Glutamatergic neuron (in vitro differentiated cells): ENCODE results near the gene LAMC3. TPM values are rescaled to one million over a fixed set of nuclear protein-coding genes. Genes with fewer than 3 reads are reported as not detected.

ENCODE experiments used
- DNase-seq: peaks from one replicate; pipeline ENCODE4 v3.0.0; 2022
- H3K27ac Mint-ChIP-seq: one replicate; pipeline ENCODE4 v1.8.0; 2020; ENCODE audit warnings: mild to moderate bottlenecking, mixed read lengths, inconsistent platforms; ENCODE audit not compliant: unreplicated experiment
- H3K27me3 Mint-ChIP-seq: one replicate; pipeline ENCODE4 v1.8.0; 2020; ENCODE audit warnings: mild to moderate bottlenecking, moderate library complexity, mixed read lengths, inconsistent platforms; ENCODE audit not compliant: unreplicated experiment
- H3K36me3 Mint-ChIP-seq: one replicate; pipeline ENCODE4 v1.8.0; 2020; ENCODE audit warnings: mild to moderate bottlenecking, mixed read lengths, inconsistent platforms; ENCODE audit not compliant: unreplicated experiment
- H3K4me1 Mint-ChIP-seq: one replicate; pipeline ENCODE4 v1.8.0; 2020; ENCODE audit warnings: mild to moderate bottlenecking, low read depth, mixed read lengths, inconsistent platforms; ENCODE audit not compliant: unreplicated experiment
- H3K4me3 Mint-ChIP-seq: one replicate; pipeline ENCODE4 v1.8.0; 2020; ENCODE audit warnings: mild to moderate bottlenecking, mixed read lengths, inconsistent platforms; ENCODE audit not compliant: unreplicated experiment
- H3K9me3 Mint-ChIP-seq: one replicate; pipeline ENCODE4 v1.8.0; 2020; ENCODE audit warnings: mild to moderate bottlenecking, moderate library complexity, mixed read lengths, inconsistent platforms; ENCODE audit not compliant: unreplicated experiment
- CTCF ChIP-seq: fragments of 200-600 bp; sonication (generic); IDR thresholded peaks from one replicate; pipeline ENCODE4 v1.5.0; 2021; ENCODE audit not compliant: partially characterized antibody, unreplicated experiment
- total RNA-seq: library from RNA; stranded (reverse); fragmentation: NEBNext Ultra II Directional; extraction: Animal tissue kit (Norgen Biotek cat#: 25700); gene quantifications from one replicate; pipeline ENCODE4 v1.2.1, GENCODE V29; 2021; ENCODE audit not compliant: unreplicated experiment

The LAMC3 gene
- total RNA-seq, 1 donor from 2014 or later: 0.17 TPM

DNA sequence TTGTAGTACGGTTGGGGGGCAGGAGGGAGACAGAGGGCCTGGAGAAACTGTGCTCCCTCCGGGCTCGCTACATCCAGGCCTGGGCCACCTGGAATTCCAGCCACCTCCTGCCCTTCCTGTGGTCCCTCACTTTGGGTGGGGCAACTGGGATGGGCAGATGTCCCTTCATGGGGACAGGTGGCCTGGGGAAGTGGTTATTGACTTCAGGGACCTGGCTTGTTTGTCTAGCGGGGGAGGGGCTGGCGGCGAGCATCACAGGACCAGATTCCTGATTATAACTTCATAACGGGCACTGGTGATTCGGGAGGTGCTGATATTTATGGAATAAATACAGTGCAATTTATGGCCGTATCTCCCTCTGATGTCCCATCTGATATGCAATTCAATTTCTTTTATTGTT, 20.1 kb upstream of the LAMC3 start:
- Mint-ChIP-seq H3K36me3 (no peaks in the 10 kb centered on the region), H3K4me1 (peaks cover 28% of the 10 kb centered on the region), H3K9me3 (peaks cover 6% of the 10 kb centered on the region), H3K27ac (no peak overlapping the region), H3K4me3 (no peak overlapping the region), H3K27me3 (peaks cover 15% of the 10 kb centered on the region)
- no peak for TF ChIP-seq CTCF
- DNase-seq: no peak

DNA sequence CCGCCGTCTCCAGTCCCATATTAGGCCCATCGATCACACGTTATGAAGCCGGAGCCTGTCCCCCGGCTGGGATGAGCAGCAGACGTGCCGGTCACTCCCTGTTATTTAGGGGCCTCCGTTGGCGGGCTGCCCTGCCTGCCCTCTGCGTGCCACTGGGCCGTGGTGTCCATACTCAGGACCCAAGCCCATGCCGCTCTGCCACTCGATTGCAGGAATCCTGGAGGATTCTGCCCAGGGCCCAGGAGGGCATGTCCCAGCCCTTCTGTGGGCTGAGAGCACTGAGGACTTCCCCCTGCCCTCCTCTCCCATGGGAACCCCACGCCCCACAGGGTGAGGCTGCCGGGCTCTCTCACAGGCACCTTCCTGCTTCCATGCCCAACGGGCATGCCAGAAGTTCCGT, 19.6 kb upstream of the LAMC3 start:
- H3K27ac Mint-ChIP-seq: no peak overlapping the region
- H3K36me3 Mint-ChIP-seq: no peaks in the 10 kb centered on the region
- peaks cover 15% of the 10 kb centered on the region for H3K27me3 Mint-ChIP-seq
- H3K9me3 Mint-ChIP-seq: peaks cover 7% of the 10 kb centered on the region
- DNase-seq: no peak
- TF ChIP-seq CTCF: no peak
- H3K4me1 Mint-ChIP-seq: peaks cover 30% of the 10 kb centered on the region
- H3K4me3 Mint-ChIP-seq: no peak overlapping the region

- no peak for DNase-seq
- Mint-ChIP-seq H3K27me3 (peaks cover 15% of the 10 kb centered on the region), H3K4me3 (no peak overlapping the region), H3K9me3 (peaks cover 10% of the 10 kb centered on the region), H3K27ac (no peak overlapping the region), H3K36me3 (no peaks in the 10 kb centered on the region), H3K4me1 (peaks cover 34% of the 10 kb centered on the region)
- no peak for TF ChIP-seq CTCF
Observed at GRCh38 chr9:130989891-130990290, 19.1 kb upstream of the LAMC3 start.

GRCh38 chr9:130990306-130990977, 18.5 kb upstream of the LAMC3 start:
- Mint-ChIP-seq H3K27me3 (peaks cover 13% of the 10 kb centered on the region), H3K9me3 (peaks cover 11% of the 10 kb centered on the region), H3K4me3 (no peak overlapping the region), H3K4me1 (peaks cover 39% of the 10 kb centered on the region), H3K36me3 (no peaks in the 10 kb centered on the region), H3K27ac (no peak overlapping the region)
- TF ChIP-seq CTCF: no peak
- no peak for DNase-seq

DNA sequence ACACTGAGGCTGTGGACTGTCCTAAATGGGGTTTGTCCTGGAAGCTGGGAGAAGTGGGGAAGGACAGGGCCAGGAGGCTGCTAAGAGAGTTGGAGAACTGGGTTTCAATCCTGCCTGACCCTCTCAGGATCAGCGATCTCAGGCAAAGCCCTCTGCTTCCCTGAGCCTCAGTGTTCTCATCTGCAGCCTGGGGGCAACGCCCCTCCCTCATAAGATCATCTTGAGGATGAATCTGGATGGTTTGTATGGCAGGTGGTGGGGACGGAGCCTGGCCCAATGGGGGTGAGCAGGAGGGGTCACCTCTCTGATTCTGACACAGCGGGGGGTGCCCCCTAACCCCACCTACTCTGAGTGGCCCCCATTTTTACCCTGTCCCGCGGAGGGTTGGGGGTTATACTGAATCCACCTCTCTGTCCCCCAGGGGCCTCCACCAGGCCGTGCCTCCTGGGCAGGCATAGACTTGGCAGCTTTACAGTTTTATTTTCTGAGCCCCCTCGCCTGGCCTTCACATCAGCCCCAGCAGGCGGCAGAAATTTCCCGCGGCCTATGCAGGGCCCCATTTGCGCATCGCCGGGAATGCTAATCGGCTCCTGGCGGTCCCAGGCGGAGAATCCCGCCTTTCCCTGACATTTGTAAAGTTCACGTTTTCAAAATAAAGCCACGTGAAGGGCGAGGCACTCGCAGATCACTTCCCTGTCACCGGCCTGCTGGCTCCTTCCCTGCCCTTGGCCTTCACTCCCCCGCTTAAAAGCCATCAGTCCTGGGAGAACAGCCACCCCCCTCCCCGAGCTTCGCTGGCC, 17.8 kb upstream of the LAMC3 start:
- TF ChIP-seq CTCF: no peak
- Mint-ChIP-seq H3K4me1 (peaks cover 40% of the 10 kb centered on the region), H3K36me3 (no peaks in the 10 kb centered on the region), H3K27me3 (peaks cover 13% of the 10 kb centered on the region), H3K9me3 (peaks cover 11% of the 10 kb centered on the region), H3K27ac (no peak overlapping the region), H3K4me3 (no peak overlapping the region)
- no peak for DNase-seq
